T-helper 2 cell (primary cell): ENCODE measurements around the gene CPNE4.
"Not testable (repeated sequence)": the region's sequence is repeated elsewhere in the genome, so short reads cannot be mapped to it uniquely, and the experiment has no call there.

Source experiments
- DNase-seq, 5 experiments: peaks; one replicate each; pipeline versions ENCODE4 v3.0.0 to v3.0.0-alpha.2; 2012 to 2022

The CPNE4 gene

DNA sequence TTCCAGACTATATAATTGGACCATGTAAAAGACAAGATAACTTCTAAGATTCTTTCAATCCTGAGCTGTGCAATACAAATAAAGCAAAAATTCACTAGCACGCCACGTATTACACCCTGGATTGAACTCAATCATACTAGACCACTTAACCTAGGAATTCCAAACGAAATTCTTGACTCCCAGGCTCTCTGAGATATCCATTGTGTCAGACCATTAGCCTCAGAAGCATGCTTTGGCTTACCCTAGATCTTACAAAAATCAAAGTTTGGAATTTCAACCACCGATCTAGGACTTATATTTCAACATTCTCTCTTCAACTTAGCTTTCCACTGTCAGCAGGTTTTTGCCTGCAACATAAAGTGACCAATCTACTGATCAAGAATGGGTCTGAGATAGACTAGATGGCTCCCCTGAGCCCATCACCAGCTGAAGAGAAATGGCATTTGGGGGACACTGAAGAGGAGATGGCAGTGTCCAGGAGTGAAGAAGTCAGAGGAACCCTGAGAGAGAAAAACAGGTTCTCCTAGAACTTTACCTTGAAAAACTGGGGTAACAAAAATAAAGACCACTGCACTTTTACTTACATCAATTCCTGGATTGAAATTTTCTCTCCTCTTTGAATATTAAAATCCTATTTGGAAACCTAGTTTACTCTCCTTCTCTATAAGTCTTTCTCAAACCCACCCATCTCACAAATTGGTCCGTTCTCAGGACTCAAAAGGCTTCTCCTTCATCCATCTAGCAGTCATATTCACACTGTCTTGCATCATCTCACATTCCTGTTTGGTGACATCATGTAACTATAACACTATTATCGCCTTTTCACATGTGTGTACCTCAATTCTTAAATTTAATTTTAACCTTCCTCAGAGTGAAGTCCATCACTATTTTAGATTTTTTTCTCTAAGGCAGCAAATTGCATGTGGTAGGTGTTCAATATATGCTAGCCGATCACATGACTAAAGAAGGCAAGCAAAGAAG is 18.5 kb downstream of the CPNE4 start:
- DNase-seq = no peak

DNA sequence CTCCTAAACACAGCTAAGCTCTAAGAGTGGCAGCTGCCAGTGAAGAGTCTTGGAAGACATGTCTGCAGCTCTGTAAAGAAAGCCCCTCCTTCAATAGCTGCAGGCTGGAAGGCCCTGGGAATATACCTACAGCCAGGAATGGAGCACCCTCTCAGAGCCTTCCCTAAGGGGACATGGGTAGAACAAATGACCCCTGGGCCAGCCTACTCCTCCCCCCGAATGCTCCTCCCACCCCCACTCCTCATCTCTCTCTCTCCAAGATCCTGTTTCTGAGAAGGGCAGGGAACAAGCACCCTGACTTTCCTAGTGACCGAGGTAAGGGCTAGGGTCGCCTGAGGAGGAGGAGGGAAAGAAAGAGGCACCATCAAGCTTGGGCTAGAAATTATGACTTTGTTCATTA is 20.7 kb downstream of the CPNE4 start:
- no peak for DNase-seq

DNA sequence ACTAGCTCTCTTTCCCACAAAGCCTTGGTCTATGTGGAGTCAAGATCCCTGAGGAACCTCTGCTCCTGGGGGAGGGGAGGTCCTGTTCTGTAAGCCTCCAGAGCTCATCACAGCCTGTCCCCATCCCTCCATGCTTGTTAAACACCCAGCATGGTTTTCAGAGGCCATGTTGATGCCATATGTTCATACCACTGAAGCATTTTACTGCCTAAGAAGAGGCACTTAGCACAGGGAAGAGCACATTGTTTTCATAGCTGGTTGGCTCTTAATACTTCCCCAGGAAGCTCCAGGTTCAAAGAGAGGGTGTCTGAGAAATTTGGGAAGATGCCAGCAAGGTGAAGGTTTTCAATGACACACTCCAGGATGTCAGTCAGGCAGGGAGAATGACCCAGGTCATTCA is 25.6 kb downstream of the CPNE4 start:
- DNase-seq = no peak

DNA sequence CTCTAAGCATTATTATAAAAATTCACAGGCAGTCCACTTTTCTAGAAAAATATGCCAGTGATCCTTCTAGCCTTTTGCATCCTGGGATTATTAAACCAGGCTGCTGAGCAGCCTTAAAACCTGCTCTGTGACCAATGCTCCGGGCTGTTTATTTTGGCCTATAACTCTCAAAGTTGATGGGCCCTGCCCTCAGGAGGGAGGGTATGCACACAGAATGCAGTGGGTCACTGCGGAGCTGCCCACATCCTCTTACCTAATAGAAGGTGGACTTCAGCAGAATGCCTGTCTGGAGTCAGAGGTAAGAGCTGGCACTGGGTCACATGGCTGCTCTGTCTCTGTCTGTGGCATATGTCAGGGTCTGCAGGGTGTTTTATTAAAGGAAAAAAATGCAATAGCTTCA is 26.0 kb downstream of the CPNE4 start:
- DNase-seq = no peak

DNA sequence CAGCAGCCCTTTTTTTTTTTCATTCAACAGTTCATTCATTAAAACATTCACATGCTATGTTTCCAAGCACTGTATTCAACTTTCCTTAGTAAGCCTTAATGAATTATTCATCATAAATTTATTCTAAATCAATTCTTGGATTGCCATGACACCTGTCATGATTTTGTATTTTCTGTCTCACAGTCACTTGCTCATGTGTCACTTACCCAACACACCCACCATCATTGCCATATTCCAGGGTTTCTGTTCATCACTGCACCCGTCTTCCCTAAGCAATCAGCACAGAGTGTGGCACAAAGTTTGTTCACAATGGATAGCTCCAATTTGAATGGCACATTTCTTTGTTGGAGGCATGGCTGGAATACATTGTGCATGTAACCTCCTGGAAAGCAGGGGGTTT is 27.2 kb downstream of the CPNE4 start:
- DNase-seq = no peak

DNA sequence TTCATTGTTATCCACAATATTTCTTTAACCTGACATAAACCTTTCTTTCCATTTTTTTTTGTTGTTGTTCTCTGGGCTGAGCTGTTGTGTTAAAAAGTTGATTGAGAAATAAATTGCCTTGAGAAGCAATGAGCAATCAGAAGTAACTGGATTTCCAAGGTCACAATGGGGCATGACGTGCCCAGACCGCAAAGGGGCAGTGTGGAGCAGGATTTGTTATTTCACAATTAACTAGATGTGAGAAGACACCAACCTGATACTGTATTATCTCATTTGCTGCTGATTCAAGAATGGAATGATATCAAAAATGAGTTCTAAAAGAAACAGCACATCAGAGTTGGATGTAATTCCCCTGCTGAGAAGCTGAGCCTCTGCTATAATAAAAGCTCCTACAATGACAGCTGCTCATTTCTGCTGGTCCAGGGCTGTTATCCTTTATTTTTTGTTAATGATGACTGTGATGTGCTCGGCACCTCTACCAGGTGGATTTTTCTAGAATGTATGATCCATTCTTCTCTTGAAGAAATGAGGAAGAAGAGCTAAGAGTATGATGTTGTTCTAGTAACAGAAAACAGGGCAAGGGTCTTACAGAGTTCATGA is 28.1 kb downstream of the CPNE4 start:
- peak in 1 of 5 experiments; percentile 5 for DNase-seq

DNA sequence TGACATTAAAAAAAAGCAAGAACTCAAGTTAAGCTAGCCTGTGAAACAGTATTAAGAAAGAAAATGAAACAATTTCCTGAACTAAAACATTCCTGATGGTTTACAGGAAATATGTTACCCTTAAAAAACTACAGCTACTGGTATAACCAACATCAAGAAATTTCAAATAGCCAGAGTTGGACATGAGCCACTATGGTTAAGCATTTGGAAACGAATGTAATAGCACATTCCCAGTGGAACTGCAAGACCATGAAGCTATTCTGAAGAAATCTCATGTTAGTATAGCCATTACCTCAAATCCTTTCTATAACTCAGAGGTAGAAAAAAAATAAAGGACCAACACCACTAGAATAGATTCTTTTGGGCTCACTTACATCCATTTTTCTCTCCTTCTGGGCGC is 30.2 kb downstream of the CPNE4 start:
- DNase-seq = no peak

DNA sequence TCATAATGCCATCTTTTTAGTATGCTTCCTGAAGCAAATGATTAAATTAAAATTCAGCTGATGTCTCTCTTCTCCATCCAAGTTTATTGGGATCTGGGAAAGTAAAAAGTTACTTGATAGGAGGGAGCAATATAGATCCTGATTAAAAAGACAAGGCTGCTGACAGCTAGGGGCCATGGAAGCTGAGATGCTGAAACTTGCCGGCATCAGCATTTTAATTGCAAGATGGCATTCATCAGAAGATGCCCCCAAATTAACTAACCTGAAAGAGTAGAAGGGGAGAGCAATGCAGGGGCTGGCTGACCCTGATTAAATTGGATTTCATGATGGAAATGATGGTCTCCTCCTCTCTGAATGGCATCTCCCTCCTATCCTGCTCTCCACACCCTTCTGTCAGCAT is 31.1 kb downstream of the CPNE4 start:
- no peak for DNase-seq

DNA sequence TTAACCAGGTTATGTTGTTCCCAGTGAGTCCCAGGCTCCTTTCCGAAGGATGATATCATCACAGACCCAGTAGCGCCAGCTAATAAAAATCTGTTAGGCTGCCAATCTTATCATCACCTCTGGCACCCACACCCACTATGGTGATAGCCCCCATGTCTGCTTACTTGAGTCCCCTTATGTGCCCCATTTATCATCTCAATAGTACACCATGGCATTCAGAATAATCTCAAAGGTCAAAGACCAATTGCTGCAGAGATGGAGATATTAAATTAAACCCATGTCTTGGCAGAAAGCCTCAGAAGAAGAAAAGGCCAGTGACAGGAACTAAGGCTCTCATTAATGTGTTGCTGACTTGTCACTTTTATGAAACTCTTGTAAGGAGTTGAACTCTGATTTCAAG is 32.8 kb downstream of the CPNE4 start:
- DNase-seq = no peak

DNA sequence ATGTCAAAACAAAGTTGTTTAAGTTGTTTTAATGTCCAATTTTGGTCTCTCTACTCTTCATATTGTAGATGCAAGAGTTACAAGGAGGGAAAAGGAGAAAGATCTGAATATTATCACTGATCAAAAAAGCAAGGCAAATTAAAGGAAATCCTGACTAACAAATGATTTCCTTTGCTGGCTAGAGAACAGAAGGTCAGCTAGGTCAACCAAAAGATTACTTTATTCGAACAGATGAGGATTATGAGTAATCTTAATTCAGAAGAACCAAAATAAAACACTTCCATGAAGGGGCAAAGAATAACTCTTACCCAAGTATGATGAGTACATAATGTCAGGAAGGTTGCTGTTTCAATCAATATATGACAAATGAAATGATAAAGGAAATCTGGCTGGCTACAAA is 33.8 kb downstream of the CPNE4 start:
- no peak for DNase-seq

DNA sequence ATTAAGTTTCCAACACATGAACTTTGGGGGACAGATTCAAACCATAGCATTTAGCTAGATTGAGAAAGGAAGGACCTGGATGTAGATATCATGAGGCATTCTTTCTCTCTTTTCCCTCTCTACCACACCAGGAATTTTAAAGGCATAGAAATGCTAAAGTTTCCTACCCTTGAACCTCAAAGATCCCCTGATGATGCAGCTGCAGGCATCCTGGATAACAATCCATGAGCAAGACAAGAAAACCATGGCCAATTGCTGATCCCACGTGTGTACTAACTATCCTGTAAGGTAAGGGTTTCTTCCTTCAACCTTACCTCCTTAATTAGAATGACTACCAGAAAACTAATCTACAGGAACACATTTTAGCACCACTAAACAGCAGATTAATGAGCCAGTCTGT is 36.8 kb downstream of the CPNE4 start:
- DNase-seq = no peak

DNA sequence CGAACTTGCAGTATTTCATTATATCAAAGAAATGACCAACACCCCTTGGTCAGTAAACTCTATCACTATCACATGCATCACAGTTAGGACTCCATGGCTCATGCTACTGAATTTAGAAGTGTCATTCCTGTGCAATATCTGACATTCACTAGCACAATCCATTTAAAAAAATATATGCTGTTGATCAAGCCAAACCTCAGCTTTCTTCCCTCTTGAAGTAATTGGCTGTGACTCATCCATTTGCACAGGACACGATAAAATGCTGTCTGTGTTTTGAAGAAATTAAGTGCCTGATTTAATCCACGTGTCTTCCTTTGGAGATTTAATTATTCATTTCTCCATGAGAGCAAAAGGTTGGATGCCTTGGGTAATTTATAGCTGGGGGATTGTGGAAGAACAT is 38.9 kb downstream of the CPNE4 start:
- DNase-seq = no peak

DNA sequence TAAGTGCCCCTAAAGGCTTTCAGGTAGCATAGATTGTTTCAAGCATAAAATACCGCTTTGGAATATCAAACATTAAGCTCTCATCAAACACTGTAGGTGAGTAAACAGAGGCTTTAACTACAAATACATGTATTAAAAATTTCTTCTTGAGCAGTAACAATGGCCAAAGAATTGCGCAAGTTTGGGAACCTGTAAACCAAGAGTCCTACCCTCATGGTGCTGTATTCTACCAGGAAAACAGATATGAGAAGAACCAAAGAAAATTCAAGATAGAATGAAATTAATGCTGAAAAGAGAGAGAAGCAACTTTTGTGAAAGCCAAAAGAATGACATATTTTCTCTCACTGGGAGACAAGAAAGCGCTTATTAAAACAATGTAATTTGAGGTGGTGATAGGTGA is 45.5 kb downstream of the CPNE4 start:
- no peak for DNase-seq

DNA sequence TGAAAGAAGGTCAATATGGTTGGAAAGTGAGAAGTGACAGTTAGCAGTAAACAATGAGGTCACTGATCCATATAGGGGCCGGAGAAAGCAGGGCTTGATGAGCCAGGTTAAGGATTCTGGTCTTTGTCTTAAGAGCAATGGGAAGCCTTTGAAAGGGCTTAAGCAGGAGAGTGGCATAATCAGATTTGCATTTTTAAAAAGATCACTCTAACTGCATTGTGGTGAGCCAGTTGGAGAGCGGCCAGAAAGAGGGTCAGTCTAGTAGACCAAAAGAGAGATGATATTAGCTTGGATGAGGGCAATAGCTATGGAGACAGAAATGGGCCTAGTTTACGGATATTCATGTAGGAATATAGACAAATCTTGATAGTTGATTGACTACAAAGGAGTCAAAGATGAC is 46.6 kb downstream of the CPNE4 start:
- DNase-seq = no peak

DNA sequence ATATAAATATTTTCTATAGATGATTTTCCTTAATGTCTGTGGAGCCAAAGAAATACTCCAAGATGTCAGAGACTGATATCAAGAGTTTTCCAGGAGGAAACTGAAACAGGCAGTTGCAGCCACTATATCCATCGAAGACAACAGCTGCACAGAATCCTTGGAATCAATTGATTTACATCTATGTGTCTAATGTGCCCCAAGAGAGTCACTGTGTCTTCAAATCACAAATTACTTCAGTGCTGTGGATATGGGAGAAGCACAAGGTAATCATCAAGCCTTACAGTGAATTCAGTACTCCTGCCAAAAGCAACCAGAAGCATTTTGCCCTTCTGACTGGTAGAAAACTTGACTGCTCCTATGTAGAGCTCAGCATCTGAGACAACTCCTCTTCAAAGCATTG is 51.1 kb downstream of the CPNE4 start:
- no peak for DNase-seq

DNA sequence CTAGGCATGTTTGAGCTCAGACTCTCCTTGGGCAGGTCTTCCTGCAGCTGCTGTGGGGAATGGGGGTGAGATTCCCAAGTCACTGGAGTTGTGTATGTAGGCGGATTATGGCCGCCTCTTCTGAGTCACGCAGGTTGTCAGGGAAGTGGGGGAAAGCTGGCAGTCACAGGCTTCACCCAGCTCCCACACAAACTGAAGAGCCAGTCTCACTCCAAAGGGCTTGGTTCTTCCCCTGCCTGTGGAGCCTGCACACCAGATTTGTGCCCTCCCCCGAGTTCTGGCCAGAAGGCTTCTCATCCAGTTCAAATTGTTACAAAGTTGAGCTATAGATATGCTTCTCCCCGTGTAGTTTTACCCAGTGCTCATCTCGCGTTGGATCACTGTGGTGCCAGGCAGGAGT is 53.5 kb downstream of the CPNE4 start:
- DNase-seq = no peak

DNA sequence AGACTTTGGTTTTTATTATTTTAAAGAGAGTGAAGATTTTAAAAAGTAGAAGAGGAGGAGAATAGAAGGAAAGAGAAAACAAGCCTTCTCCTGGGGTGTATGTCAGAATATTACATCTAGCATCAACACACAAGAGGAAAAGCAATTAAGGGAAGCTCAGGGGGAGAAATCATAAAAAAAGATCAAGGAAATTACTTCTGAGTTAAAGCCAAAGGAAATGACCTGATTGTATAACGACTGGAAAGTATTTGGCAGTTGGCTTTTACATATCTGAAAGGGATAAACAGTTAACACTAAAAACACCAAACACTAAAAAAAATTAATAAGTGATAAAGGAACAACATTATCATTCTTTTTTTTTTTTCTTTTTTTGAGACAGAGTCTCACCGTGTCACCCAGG is 58.4 kb downstream of the CPNE4 start:
- DNase-seq = no peak

DNA sequence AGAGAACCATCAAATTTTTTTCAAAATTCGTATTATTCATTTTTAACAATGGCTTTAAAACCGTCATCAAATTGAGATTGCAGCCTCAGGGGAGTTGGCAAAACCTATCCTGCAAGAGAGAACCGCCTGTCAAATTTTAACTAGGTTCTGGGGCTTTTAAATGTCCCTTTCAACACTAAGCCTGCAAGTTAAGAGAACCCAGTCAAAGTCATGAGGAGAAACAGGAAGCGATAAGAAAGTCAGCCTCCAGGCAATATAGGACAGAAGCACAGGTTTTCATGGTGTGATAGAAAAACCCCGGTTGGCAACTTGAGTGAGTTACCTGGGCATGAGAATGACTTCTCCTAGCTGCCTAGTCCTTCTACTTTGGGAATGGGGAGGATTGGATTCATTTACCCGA is 59.8 kb downstream of the CPNE4 start:
- no peak for DNase-seq

DNA sequence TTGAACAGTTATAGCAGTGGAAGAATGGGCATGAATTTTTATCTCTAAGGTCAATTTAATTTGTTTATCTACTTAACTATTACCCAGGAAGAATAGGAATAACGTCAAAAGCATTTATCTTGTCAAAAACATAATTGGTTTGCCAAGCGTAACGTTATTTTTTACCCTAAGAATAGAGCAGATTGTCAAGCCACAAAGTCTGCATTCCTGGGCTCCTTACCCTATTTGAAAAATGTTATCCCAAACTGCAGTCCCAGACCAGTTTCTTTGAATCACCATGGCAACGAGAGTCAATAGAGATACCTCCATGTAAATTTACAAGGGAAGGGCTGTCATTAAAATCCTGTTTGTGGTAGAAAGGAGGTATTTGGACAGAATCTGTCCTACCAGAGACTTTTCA is 61.1 kb downstream of the CPNE4 start:
- no peak for DNase-seq

DNA sequence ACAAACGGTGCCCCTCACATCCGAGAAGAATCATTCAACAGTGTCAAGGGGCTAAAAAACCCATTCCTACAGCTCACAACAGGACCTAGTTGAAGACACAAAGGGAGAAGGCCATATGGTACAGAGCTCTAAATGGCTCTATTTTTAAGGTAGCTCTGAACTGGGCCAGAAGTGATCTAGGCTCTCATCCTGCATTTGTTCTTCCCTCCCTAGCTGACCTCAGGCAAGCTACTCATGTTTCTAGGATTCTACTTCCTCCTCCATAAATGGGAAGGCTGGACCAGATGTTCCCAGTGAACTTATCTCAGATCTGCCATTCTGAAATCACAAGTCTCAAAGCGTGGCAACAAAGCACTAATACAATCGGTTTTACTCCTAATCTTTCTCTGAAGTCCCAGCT is 62.3 kb downstream of the CPNE4 start:
- DNase-seq = no peak

DNA sequence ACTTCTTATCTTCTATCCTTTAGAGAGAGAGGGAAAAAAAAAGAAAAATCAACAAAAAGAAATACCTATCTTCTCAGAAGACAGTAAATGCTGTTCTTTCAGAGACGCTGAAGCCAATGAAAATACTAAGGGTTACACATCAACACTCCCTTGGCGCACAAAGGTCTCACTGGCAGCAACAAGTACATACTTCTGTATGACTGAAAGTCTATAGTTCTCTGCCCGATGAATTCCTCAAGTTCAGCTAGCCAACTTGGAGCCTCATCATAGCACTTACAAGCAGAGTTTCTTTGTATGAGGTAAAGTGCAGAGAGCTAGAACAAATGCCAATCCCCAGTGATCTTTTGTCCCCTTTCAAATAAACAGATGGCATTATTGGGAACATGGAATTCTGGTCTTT is 62.7 kb downstream of the CPNE4 start:
- no peak for DNase-seq

DNA sequence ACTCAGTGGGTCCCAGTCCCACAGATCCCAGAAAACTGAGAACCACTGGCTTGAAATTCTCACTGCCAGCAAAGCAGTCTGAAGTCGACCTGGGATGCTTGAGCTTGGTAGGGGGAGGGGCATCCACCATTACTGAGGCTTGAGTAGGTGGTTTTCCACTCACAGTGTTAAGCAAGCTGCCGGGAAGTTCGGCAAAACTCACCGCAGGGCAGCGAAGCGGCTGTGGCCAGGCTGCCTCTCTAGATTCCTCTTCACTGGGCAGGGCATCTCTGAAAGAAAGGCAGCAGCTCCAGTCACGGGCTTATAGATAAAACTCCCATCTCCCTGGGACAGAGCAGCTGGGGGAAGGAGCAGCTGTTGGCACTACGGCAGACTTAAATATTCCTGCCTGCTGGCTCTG is 71.4 kb downstream of the CPNE4 start:
- not testable (repeated sequence) for DNase-seq

DNA sequence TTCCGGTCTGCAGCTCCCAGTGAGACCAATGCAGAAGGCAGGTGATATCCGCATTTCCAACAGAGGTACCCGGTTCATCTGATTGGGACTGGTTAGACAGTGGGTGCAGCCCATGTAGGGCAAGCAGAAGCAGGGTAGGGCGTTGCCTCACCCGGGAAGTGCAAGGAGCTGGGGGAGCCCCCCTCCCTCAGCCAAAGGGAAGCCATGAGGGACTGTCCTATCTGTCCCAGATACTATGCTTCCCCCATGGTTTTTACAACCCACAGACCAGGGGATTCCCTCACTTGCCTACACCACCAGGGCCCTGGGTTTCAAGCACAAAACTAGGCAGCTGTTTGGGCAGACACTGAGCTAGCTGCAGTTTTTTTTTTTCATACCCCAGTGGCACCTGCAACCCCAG is 71.8 kb downstream of the CPNE4 start:
- DNase-seq = no peak

DNA sequence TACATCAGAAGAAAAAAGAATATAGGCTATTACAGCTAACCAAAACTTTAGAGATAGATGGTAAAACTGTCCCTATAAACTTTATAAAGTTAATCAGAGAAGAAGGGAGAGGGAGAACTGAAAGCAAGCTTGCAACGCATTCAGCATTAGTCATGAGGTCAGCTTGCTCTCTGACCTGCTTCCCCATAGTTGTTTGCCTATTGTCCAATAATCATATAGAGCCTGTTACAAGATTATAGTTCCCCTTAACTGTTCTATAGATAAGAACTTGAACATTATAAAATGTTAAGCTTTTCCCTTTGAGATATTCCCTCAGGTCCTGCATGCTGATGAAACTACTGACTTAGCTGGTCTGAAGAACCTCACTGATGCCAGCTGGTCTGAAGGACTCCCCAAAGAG is 74.5 kb downstream of the CPNE4 start:
- no peak for DNase-seq

DNA sequence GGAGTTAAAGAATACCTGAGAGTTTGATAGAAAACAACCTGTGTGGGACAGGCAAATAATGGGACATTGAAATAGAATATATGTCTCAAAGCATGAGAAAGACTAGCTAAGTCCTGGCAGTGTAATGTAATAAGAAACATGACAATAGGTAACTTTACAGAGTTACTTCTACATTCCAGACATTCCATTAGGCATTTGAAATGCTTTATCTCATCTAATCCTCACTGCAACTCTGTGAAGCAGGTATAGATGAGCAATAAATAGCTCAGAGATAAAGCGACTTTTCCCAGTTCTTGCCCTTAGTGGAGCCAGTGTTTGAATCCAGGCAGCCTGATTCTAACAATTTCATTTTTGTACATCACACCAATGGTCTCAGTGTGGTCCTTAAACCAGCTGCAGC is 76.8 kb downstream of the CPNE4 start:
- DNase-seq = no peak
